ENCODE data around the gene MICB.

Gene MICB

GRCh38 chr6:31534011-31534410, 36.1 kb downstream of the MICB start:
- Histone ChIP-seq H3K9me3 (ENCODE audit: severe bottlenecking) (no peaks in the 10 kb centered on the region), H3K27me3 (ENCODE audit: insufficient read depth, poor library complexity, severe bottlenecking) (no peaks in the 10 kb centered on the region), H3K4me1 (ENCODE audit: insufficient read depth, poor library complexity, severe bottlenecking) (no peaks in the 10 kb centered on the region), H3K36me3 (ENCODE audit: low read depth) (peaks cover 90% of the 10 kb centered on the region), H3K4me3 (ENCODE audit: severe bottlenecking) (no peak overlapping the region), H3K27ac (ENCODE audit: poor library complexity, severe bottlenecking) (no peak overlapping the region)
- no peak for DNase-seq (ENCODE audit: low spot score)
- no peak for ATAC-seq (ENCODE audit: low read depth)
- TF ChIP-seq CTCF (IDR thresholded peaks at IDR 0.05; ENCODE audit: poor library complexity, severe bottlenecking): no peak

- no peak overlapping the region for H3K4me3 ChIP-seq (ENCODE audit: severe bottlenecking)
- DNase-seq (ENCODE audit: low spot score) (no peak), ATAC-seq (ENCODE audit: low read depth) (no peak)
- no peaks in the 10 kb centered on the region for H3K9me3 ChIP-seq (ENCODE audit: severe bottlenecking)
- no peaks in the 10 kb centered on the region for H3K27me3 ChIP-seq (ENCODE audit: insufficient read depth, poor library complexity, severe bottlenecking)
- TF ChIP-seq CTCF (IDR thresholded peaks at IDR 0.05; ENCODE audit: poor library complexity, severe bottlenecking): no peak
- no peak overlapping the region for H3K27ac ChIP-seq (ENCODE audit: poor library complexity, severe bottlenecking)
- H3K36me3 ChIP-seq (ENCODE audit: low read depth): peaks cover 96% of the 10 kb centered on the region
- H3K4me1 ChIP-seq (ENCODE audit: insufficient read depth, poor library complexity, severe bottlenecking): peaks cover 5% of the 10 kb centered on the region
Measured at GRCh38 chr6:31534521-31535040, 36.6 kb downstream of the MICB start.

- H3K4me3 ChIP-seq (ENCODE audit: severe bottlenecking): no peak overlapping the region
- DNase-seq (ENCODE audit: low spot score): no peak
- H3K27ac ChIP-seq (ENCODE audit: poor library complexity, severe bottlenecking): no peak overlapping the region
- peaks cover 99% of the 10 kb centered on the region for H3K36me3 ChIP-seq (ENCODE audit: low read depth)
- ATAC-seq (ENCODE audit: low read depth): no peak
- H3K4me1 ChIP-seq (ENCODE audit: insufficient read depth, poor library complexity, severe bottlenecking): peaks cover 12% of the 10 kb centered on the region
- TF ChIP-seq CTCF (IDR thresholded peaks at IDR 0.05; ENCODE audit: poor library complexity, severe bottlenecking): no peak
- no peaks in the 10 kb centered on the region for H3K9me3 ChIP-seq (ENCODE audit: severe bottlenecking)
- H3K27me3 ChIP-seq (ENCODE audit: insufficient read depth, poor library complexity, severe bottlenecking): no peaks in the 10 kb centered on the region
Measured at GRCh38 chr6:31535538-31536324, 37.8 kb downstream of the MICB start.

GRCh38 chr6:31538805-31539400, 41.0 kb downstream of the MICB start:
- no peak overlapping the region for H3K27ac ChIP-seq (ENCODE audit: poor library complexity, severe bottlenecking)
- H3K27me3 ChIP-seq (ENCODE audit: insufficient read depth, poor library complexity, severe bottlenecking): no peaks in the 10 kb centered on the region
- no peak overlapping the region for H3K4me3 ChIP-seq (ENCODE audit: severe bottlenecking)
- ATAC-seq (ENCODE audit: low read depth) (no peak), DNase-seq (ENCODE audit: low spot score) (no peak)
- H3K4me1 ChIP-seq (ENCODE audit: insufficient read depth, poor library complexity, severe bottlenecking): peaks cover 12% of the 10 kb centered on the region
- H3K36me3 ChIP-seq (ENCODE audit: low read depth): peaks cover 82% of the 10 kb centered on the region
- no peak for TF ChIP-seq CTCF (IDR thresholded peaks at IDR 0.05; ENCODE audit: poor library complexity, severe bottlenecking)
- no peaks in the 10 kb centered on the region for H3K9me3 ChIP-seq (ENCODE audit: severe bottlenecking)

- Histone ChIP-seq H3K4me1 (ENCODE audit: insufficient read depth, poor library complexity, severe bottlenecking) (peaks cover 12% of the 10 kb centered on the region), H3K4me3 (ENCODE audit: severe bottlenecking) (peak overlapping the region; percentile 48), H3K36me3 (ENCODE audit: low read depth) (peaks cover 65% of the 10 kb centered on the region), H3K27me3 (ENCODE audit: insufficient read depth, poor library complexity, severe bottlenecking) (no peaks in the 10 kb centered on the region), H3K27ac (ENCODE audit: poor library complexity, severe bottlenecking) (peak overlapping the region; percentile 87), H3K9me3 (ENCODE audit: severe bottlenecking) (no peaks in the 10 kb centered on the region)
- no peak for TF ChIP-seq CTCF (IDR thresholded peaks at IDR 0.05; ENCODE audit: poor library complexity, severe bottlenecking)
- no peak for ATAC-seq (ENCODE audit: low read depth)
- no peak for DNase-seq (ENCODE audit: low spot score)
Measured at GRCh38 chr6:31540640-31541039, 42.7 kb downstream of the MICB start.

Data from RWPE2 (cell line).